H1 (cell line): ENCODE results near the gene DPT. TPM values are rescaled to one million over a fixed set of nuclear protein-coding genes. Genes with fewer than 3 reads are reported as not detected.

Experiments
- CTCF ChIA-PET: fragments of 300-600 bp; sonication (Branson Sonifier 250); formaldehyde crosslinking; loops from one replicate; lab custom pipeline; 2021; ENCODE audit not compliant: partially characterized antibody; lab: Charles Lee
- POLR2A ChIA-PET: fragments of 300-600 bp; sonication (Branson Sonifier 250); formaldehyde crosslinking; loops from one replicate; lab custom pipeline; 2021; ENCODE audit warnings: inconsistent platforms; ENCODE audit not compliant: partially characterized antibody; lab: Charles Lee
- DNase-seq, 2 experiments: peaks; one replicate each; pipeline versions ENCODE4 v3.0.0 to v3.0.0-alpha.2; 2010 to 2022; ENCODE audit warnings: low spot score in 2 of 2, low read depth in 1 of 2, mixed read lengths in 1 of 2
- FAIRE-seq: peaks from 2 replicates; lab custom pipeline; 2011; peaks lifted over from hg19 to GRCh38; lab: Jason Lieb, UNC
- H2AFZ ChIP-seq: 2 replicates; pipeline ENCODE4 v1.8.1; 2012; ENCODE audit warnings: low read length, inconsistent platforms
- H2AK5ac ChIP-seq: 2 replicates; pipeline ENCODE4 v1.6.1; 2013; ENCODE audit warnings: low read depth, low read length
- H2BK120ac ChIP-seq: replicated peaks from 2 replicates; pipeline ENCODE3; 2013; ENCODE audit warnings: low read depth, low read length, inconsistent platforms
- H2BK12ac ChIP-seq: 2 replicates; pipeline ENCODE4 v1.6.1; 2013; ENCODE audit warnings: low read depth, low read length
- H2BK15ac ChIP-seq: 2 replicates; pipeline ENCODE4 v1.6.1; 2013; ENCODE audit warnings: low read length
- H2BK20ac ChIP-seq: 2 replicates; pipeline ENCODE4 v1.6.1; 2013; ENCODE audit warnings: low read length
- H2BK5ac ChIP-seq: 2 replicates; pipeline ENCODE4 v1.6.1; 2013; ENCODE audit warnings: low read depth, low read length
- H3K14ac ChIP-seq: 2 replicates; pipeline ENCODE4 v1.6.1; 2013; ENCODE audit warnings: inconsistent platforms; ENCODE audit not compliant: insufficient read length
- H3K18ac ChIP-seq: 2 replicates; pipeline ENCODE4 v1.6.1; 2013; ENCODE audit warnings: low read length; ENCODE audit errors: extremely low read depth
- H3K23ac ChIP-seq: 2 replicates; pipeline ENCODE4 v1.6.1; 2013; ENCODE audit warnings: inconsistent platforms; ENCODE audit not compliant: insufficient read length
- H3K23me2 ChIP-seq: 2 replicates; pipeline ENCODE4 v1.6.1; 2013; ENCODE audit warnings: low read depth, low read length
- H3K27ac ChIP-seq: 2 replicates; pipeline ENCODE4 v1.6.1; 2011; ENCODE audit warnings: low read depth, low read length, inconsistent platforms
- H3K27me3 ChIP-seq, 4 experiments: replicated peaks in 1 of 4; 1 replicate in 1 of 4; 2 replicates in 3 of 4; pipeline versions ENCODE4 v1.6.1 to v1.8.1; 2011 to 2013; ENCODE audit warnings: low read length in 3 of 4, mild to moderate bottlenecking in 3 of 4, inconsistent platforms in 2 of 4, mixed read lengths in 2 of 4, moderate library complexity in 1 of 4; ENCODE audit not compliant: control insufficient read depth in 3 of 4, insufficient read depth in 3 of 4; ENCODE audit errors: extremely low read depth in 1 of 4
- H3K36me3 ChIP-seq, 4 experiments: 2 replicates each; pipeline versions ENCODE4 v1.6.1 to v1.8.1; 2011 to 2013; ENCODE audit warnings: mild to moderate bottlenecking in 4 of 4, low read length in 3 of 4, moderate library complexity in 2 of 4, control low read depth in 1 of 4, inconsistent platforms in 1 of 4; ENCODE audit not compliant: insufficient read depth in 4 of 4, control insufficient read depth in 2 of 4
- H3K4ac ChIP-seq: replicated peaks from 2 replicates; pipeline ENCODE3; 2013; ENCODE audit warnings: low read length, low read depth, mixed read lengths, inconsistent platforms; ENCODE audit not compliant: insufficient read length
- H3K4me1 ChIP-seq, 4 experiments: replicated peaks in 1 of 4; 1 replicate in 1 of 4; 2 replicates in 3 of 4; pipeline versions ENCODE4 v1.6.1 to v1.8.1; 2011 to 2013; ENCODE audit warnings: low read length in 3 of 4, inconsistent platforms in 2 of 4, mixed read lengths in 1 of 4; ENCODE audit not compliant: insufficient read depth in 4 of 4, control insufficient read depth in 3 of 4
- H3K4me2 ChIP-seq, 2 experiments: 2 replicates each; pipeline versions ENCODE4 v1.6.1 to v1.8.1; 2011 to 2013; ENCODE audit warnings: low read depth in 2 of 2, low read length in 2 of 2, control low read depth in 1 of 2, inconsistent platforms in 1 of 2, mild to moderate bottlenecking in 1 of 2; ENCODE audit not compliant: insufficient read depth in 1 of 2
- H3K4me3 ChIP-seq, 4 experiments: fragments of 200-600, 300-600 bp in 1 of 4; sonication (generic), shearing (Covaris generic), sonication (Bioruptor Twin) in 1 of 4; 2 replicates each; pipeline versions ENCODE4 v1.5.1 to v1.8.1; 2011 to 2016; ENCODE audit warnings: low read length in 4 of 4, low read depth in 3 of 4, control low read depth in 2 of 4, inconsistent platforms in 2 of 4, mild to moderate bottlenecking in 2 of 4, mixed read lengths in 1 of 4, moderate library complexity in 1 of 4; ENCODE audit not compliant: insufficient read depth in 2 of 4; ENCODE audit errors: extremely low read depth in 1 of 4
- H3K56ac ChIP-seq: replicated peaks from 2 replicates; pipeline ENCODE3; 2013; ENCODE audit warnings: low read depth, mild to moderate bottlenecking, mixed read lengths, low read length, inconsistent platforms; ENCODE audit not compliant: insufficient read length
- H3K79me1 ChIP-seq: 2 replicates; pipeline ENCODE4 v1.6.1; 2013; ENCODE audit warnings: low read depth, low read length, control low read depth
- H3K79me2 ChIP-seq, 2 experiments: 2 replicates each; pipeline versions ENCODE4 v1.6.1 to v1.8.1; 2012 to 2013; ENCODE audit warnings: low read length in 2 of 2, mild to moderate bottlenecking in 2 of 2, inconsistent platforms in 1 of 2; ENCODE audit not compliant: insufficient read depth in 2 of 2, control insufficient read depth in 1 of 2
- H3K9ac ChIP-seq, 4 experiments: replicated peaks in 1 of 4; 1 replicate in 1 of 4; 2 replicates in 3 of 4; pipeline versions ENCODE4 v1.6.1 to v1.8.1; 2011 to 2013; ENCODE audit warnings: low read depth in 3 of 4, low read length in 3 of 4, control low read depth in 2 of 4, mild to moderate bottlenecking in 2 of 4, moderate library complexity in 2 of 4, inconsistent platforms in 1 of 4; ENCODE audit errors: extremely low read depth in 1 of 4
- H3K9me3 ChIP-seq, 2 experiments: 2 replicates each; pipeline versions ENCODE4 v1.6.1 to v1.8.1; 2012 to 2013; ENCODE audit warnings: mild to moderate bottlenecking in 2 of 2, moderate library complexity in 2 of 2, control low read depth in 1 of 2, inconsistent platforms in 1 of 2, low read depth in 1 of 2, low read length in 1 of 2, mixed read lengths in 1 of 2; ENCODE audit not compliant: insufficient read depth in 2 of 2
- H4K20me1 ChIP-seq, 2 experiments: replicated peaks in 1 of 2; 2 replicates each; pipeline versions ENCODE3 to v1.8.1; 2011 to 2013; ENCODE audit warnings: inconsistent platforms in 2 of 2, low read length in 2 of 2, mild to moderate bottlenecking in 1 of 2; ENCODE audit not compliant: insufficient read depth in 2 of 2, control insufficient read depth in 1 of 2
- H4K5ac ChIP-seq: 2 replicates; pipeline ENCODE4 v1.6.1; 2013; ENCODE audit warnings: low read length, low read depth, mixed read lengths, inconsistent platforms; ENCODE audit not compliant: insufficient read length
- H4K8ac ChIP-seq: 2 replicates; pipeline ENCODE4 v1.8.0; 2013; ENCODE audit warnings: mild to moderate bottlenecking, moderate library complexity, low read length, inconsistent platforms; ENCODE audit not compliant: insufficient read depth; ENCODE audit errors: extremely low read depth
- H4K91ac ChIP-seq: replicated peaks from 2 replicates; pipeline ENCODE3; 2013; ENCODE audit warnings: low read length, mixed read lengths, inconsistent platforms; ENCODE audit not compliant: insufficient read length
- CHD1 ChIP-seq: IDR thresholded peaks from 2 replicates; pipeline ENCODE4 v1.6.1; 2012; ENCODE audit warnings: low read depth, low read length, improper control_type of control experiment
- EP300 ChIP-seq, 2 experiments: IDR thresholded peaks; 1 replicate in 1 of 2; 2 replicates in 1 of 2; pipeline ENCODE4 v1.6.1; 2011 to 2012; ENCODE audit warnings: low read depth in 2 of 2, low read length in 2 of 2, mild to moderate bottlenecking in 2 of 2, borderline replicate concordance in 1 of 2, inconsistent platforms in 1 of 2, moderate library complexity in 1 of 2
- KDM5A ChIP-seq: fragments of 200-600 bp; IDR thresholded peaks from 2 replicates; pipeline ENCODE4 v1.7.1; 2012; ENCODE audit warnings: mild to moderate bottlenecking, low read length, inconsistent platforms, mixed read lengths
- NANOG ChIP-seq: IDR thresholded peaks from 2 replicates; pipeline ENCODE4 v1.6.1; 2011; ENCODE audit warnings: low read length, low read depth, mild to moderate bottlenecking, inconsistent platforms; ENCODE audit not compliant: insufficient read depth, poor library complexity, severe bottlenecking
- POLR2A ChIP-seq, 2 experiments: IDR thresholded peaks; 1 replicate in 1 of 2; 2 replicates in 1 of 2; pipeline ENCODE4 v1.6.1; 2011; ENCODE audit warnings: low read depth in 2 of 2, low read length in 2 of 2, mild to moderate bottlenecking in 2 of 2; ENCODE audit errors: control extremely low read depth in 1 of 2
- RNF2 ChIP-seq: fragments of 200-900, 300-1000 bp; sonication (generic); IDR thresholded peaks from 2 replicates; pipeline ENCODE4 v1.7.1; 2016; ENCODE audit warnings: borderline replicate concordance, low read depth, mild to moderate bottlenecking, antibody characterized with exemption, low read length; ENCODE audit not compliant: poor library complexity, severe bottlenecking; ENCODE audit errors: missing control alignments
- RXRA ChIP-seq: IDR thresholded peaks from 2 replicates; pipeline ENCODE4 v1.6.1; 2011; ENCODE audit warnings: low read depth, mild to moderate bottlenecking, low read length, moderate library complexity; ENCODE audit not compliant: insufficient read depth
- SIRT6 ChIP-seq: IDR thresholded peaks from one replicate; pipeline ENCODE4 v1.7.1; 2012; ENCODE audit warnings: low read length, inconsistent platforms
- TAF1 ChIP-seq: IDR thresholded peaks from 2 replicates; pipeline ENCODE4 v1.6.1; 2011; ENCODE audit warnings: mild to moderate bottlenecking, low read depth, low read length
- WGBS, 2 experiments: shearing (Covaris generic) in 1 of 2; methylation state at CpG; one replicate each; pipeline versions ENCODE4 v1.1.6 to v1.1.7; 2013 to 2015; ENCODE audit warnings: low lambda C conversion rate in 2 of 2, mixed read lengths in 2 of 2, inconsistent platforms in 1 of 2, low coverage in 1 of 2, missing lambda C conversion rate in 1 of 2; ENCODE audit not compliant: insufficient replicate concordance in 2 of 2, insufficient coverage in 1 of 2, insufficient read length in 1 of 2; ENCODE audit errors: extremely low coverage in 1 of 2, missing lambda C conversion rate in 1 of 2; 5-methylcytosine and 5-hydroxymethylcytosine counted together
- polyA plus RNA-seq, 7 experiments: library from polyadenylated mRNA; depleted of rRNA in 3 of 7; stranded (reverse) in 5 of 7; unstranded in 2 of 7; fragments of >200 nt in 5 of 7; fragments of 200-250 nt in 2 of 7; gene quantifications; 1 replicate in 5 of 7; 2 replicates in 1 of 7; 4 replicates in 1 of 7; pipeline versions ENCODE4 v1.2.1 to v1.2.3, GENCODE V29; 2011 to 2013; ENCODE audit warnings: missing spikeins in 2 of 7, mixed read lengths in 2 of 7
- total RNA-seq: library from RNA; stranded (reverse); fragmentation: NEBNext Ultra II Directional; extraction: Animal tissue kit (Norgen Biotek cat#: 25700); gene quantifications from 2 replicates; pipeline ENCODE4 v1.2.1, GENCODE V29; 2021
- TF ChIP-seq, protein P1 (sequence below): IDR thresholded peaks from 2 replicates; pipeline ENCODE4 v1.6.1; 2012; ENCODE audit warnings: low read length, inconsistent platforms

DPT gene
- total and polyA plus RNA-seq, 2 of the 8 experiments (the other 6 are each of a cell fraction or from before 2014, with no cell fraction given): not detected

DNA sequence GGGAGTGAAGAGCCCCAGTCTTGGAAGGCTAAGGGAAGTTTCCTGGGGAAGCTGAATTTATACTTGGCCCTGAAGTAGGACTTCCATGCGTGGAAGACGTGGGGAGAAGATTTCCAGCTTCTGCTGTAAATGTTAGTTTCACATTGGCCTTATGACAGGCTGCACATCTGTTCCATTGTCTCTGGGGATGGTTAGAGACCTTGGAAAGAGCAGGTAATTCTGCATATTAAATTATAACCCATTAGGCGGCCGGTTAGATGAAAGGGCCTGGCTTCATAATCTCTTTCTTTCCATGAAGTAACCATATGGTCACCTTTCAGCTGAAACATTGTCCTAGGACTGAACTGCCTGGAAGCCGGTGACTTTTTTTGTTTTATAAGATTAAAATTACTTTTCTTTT is 37.5 kb downstream of the DPT start:
- Histone ChIP-seq H2BK20ac (no peak overlapping the region), H3K27me3 (no peaks in the 10 kb centered on the region), H2BK120ac (no peak overlapping the region), H2BK5ac (no peak overlapping the region), H4K5ac (no peak overlapping the region), H3K56ac (no peak overlapping the region), H3K4ac (no peak overlapping the region), H3K79me1 (no peaks in the 10 kb centered on the region), H3K4me2 (no peak overlapping the region), H3K79me2 (no peaks in the 10 kb centered on the region), H4K91ac (no peak overlapping the region), H2BK12ac (no peak overlapping the region), H3K18ac (no peak overlapping the region), H3K4me3 (no peak overlapping the region), H2BK15ac (no peak overlapping the region), H3K14ac (no peak overlapping the region), H3K9ac (no peak overlapping the region), H2AK5ac (no peak overlapping the region), H3K9me3 (no peaks in the 10 kb centered on the region), H2AFZ (no peak overlapping the region), H3K36me3 (no peaks in the 10 kb centered on the region), H3K4me1 (peaks cover 0 to 2% (median 0%) of the 10 kb centered on the region in 4 experiments; a peak in 1 of 7 replicates), H3K23ac (no peak overlapping the region), H4K20me1 (no peaks in the 10 kb centered on the region), H3K27ac (no peak overlapping the region), H4K8ac (no peak overlapping the region), H3K23me2 (no peaks in the 10 kb centered on the region)
- POLR2A ChIA-PET: no interaction called here
- WGBS, 2 experiments: 90% methylated on average over 5 of the region's 5 CpGs; no CpG with 5 or more reads in 1 of the 2 experiments
- DNase-seq (no peak), FAIRE-seq (no peak)
- CTCF ChIA-PET: no interaction called here
- TF ChIP-seq RXRA (no peak), NANOG (no peak), KDM5A (no peak), SIRT6 (no peak), EP300 (IDR thresholded peaks at IDR 0.05; ENCODE audit: borderline replicate concordance in 1 of 2, low read depth in 2 of 2, low read length in 2 of 2) (no peak), RNF2 (no peak), POLR2A (IDR thresholded peaks at IDR 0.05; ENCODE audit: control extremely low read depth in 1 of 2, low read depth in 2 of 2, low read length in 2 of 2) (no peak), CHD1 (no peak), TAF1 (no peak)
- TF ChIP-seq, protein P1, sequence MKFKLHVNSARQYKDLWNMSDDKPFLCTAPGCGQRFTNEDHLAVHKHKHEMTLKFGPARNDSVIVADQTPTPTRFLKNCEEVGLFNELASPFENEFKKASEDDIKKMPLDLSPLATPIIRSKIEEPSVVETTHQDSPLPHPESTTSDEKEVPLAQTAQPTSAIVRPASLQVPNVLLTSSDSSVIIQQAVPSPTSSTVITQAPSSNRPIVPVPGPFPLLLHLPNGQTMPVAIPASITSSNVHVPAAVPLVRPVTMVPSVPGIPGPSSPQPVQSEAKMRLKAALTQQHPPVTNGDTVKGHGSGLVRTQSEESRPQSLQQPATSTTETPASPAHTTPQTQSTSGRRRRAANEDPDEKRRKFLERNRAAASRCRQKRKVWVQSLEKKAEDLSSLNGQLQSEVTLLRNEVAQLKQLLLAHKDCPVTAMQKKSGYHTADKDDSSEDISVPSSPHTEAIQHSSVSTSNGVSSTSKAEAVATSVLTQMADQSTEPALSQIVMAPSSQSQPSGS: no peak
